EL (cell line): ENCODE measurements around the gene SRD5A1.
A peak's percentile ranks its signal among the peaks of the same experiment; 100 is the strongest.
"Not testable (repeated sequence)": the region's sequence is repeated elsewhere in the genome, so short reads cannot be mapped to it uniquely, and the experiment has no call there.

Experiments used
- DNase-seq: peaks from one replicate; pipeline ENCODE4 v3.0.0-alpha.2; 2016

SRD5A1 gene

GRCh38 chr5:6606884-6607558 is 26.2 kb upstream of the SRD5A1 start:
- no peak for DNase-seq

GRCh38 chr5:6607559-6607936 is 25.7 kb upstream of the SRD5A1 start:
- DNase-seq, result no peak

- DNase-seq, result no peak
Measured at GRCh38 chr5:6608016-6608415, 25.2 kb upstream of the SRD5A1 start.

- no peak for DNase-seq
Measured at GRCh38 chr5:6611334-6612256, 21.6 kb upstream of the SRD5A1 start.

- no peak for DNase-seq
Measured at GRCh38 chr5:6615034-6615815, 18.0 kb upstream of the SRD5A1 start.

- no peak for DNase-seq
Measured at GRCh38 chr5:6616632-6617031, 16.6 kb upstream of the SRD5A1 start.

GRCh38 chr5:6623228-6623627 is 10.0 kb upstream of the SRD5A1 start:
- DNase-seq, result no peak

GRCh38 chr5:6623941-6624340 is 9.3 kb upstream of the SRD5A1 start:
- DNase-seq, result no peak

- no peak for DNase-seq
Measured at GRCh38 chr5:6626508-6626907, 6.7 kb upstream of the SRD5A1 start.

- DNase-seq, result no peak
Measured at GRCh38 chr5:6631441-6631840, 1.8 kb upstream of the SRD5A1 start.

- peak; percentile 48 for DNase-seq
Measured at GRCh38 chr5:6632324-6632887, 834 bp upstream of the SRD5A1 start.

GRCh38 chr5:6633469-6634245 is 417 bp downstream of the SRD5A1 start:
- peak; percentile 35 for DNase-seq

- DNase-seq, result peak; percentile 16
Measured at GRCh38 chr5:6634306-6634705, 1.1 kb downstream of the SRD5A1 start.

GRCh38 chr5:6634788-6635430 is 1.7 kb downstream of the SRD5A1 start:
- DNase-seq, result no peak

- DNase-seq, result no peak
Measured at GRCh38 chr5:6636293-6636692, 3.1 kb downstream of the SRD5A1 start.

GRCh38 chr5:6637022-6637421 is 3.8 kb downstream of the SRD5A1 start:
- DNase-seq, result no peak

GRCh38 chr5:6637590-6637989 is 4.3 kb downstream of the SRD5A1 start:
- no peak for DNase-seq

GRCh38 chr5:6638236-6638635 is 5.0 kb downstream of the SRD5A1 start:
- DNase-seq, result no peak

GRCh38 chr5:6642655-6643054 is 9.4 kb downstream of the SRD5A1 start:
- DNase-seq, result no peak

GRCh38 chr5:6644794-6645241 is 11.6 kb downstream of the SRD5A1 start:
- DNase-seq, result no peak

GRCh38 chr5:6645571-6646362 is 12.5 kb downstream of the SRD5A1 start:
- not testable (repeated sequence) for DNase-seq
